HEK293T (cell line): ENCODE measurements around the gene TM4SF1.

ENCODE experiments used
- FOXA1 ChIP-seq: fragments of 450-650 bp; IDR thresholded peaks from 2 replicates; pipeline ENCODE4 v1.6.1; 2016; ENCODE audit warnings: mild to moderate bottlenecking
- FOXM1 ChIP-seq: fragments of 450-650 bp; IDR thresholded peaks from 2 replicates; pipeline ENCODE4 v1.6.1; 2017; ENCODE audit warnings: mild to moderate bottlenecking, borderline replicate concordance
- NFRKB ChIP-seq: fragments of 450-650 bp; IDR thresholded peaks from 2 replicates; pipeline ENCODE4 v1.6.1; 2016; ENCODE audit warnings: mild to moderate bottlenecking, moderate library complexity
- SP1 ChIP-seq: fragments of 450-650 bp; IDR thresholded peaks from 2 replicates; pipeline ENCODE4 v1.6.1; 2017

- TF ChIP-seq FOXM1 (no peak), SP1 (no peak), FOXA1 (no peak), NFRKB (no peak)
Measured at GRCh38 chr3:149382518-149382917, 5.1 kb upstream of the TM4SF1 start.
